GM12878 (cell line): ENCODE measurements around the gene ABCC9. TPM values are rescaled to one million over a fixed set of nuclear protein-coding genes. Genes with fewer than 3 reads are reported as not detected.

Source experiments
- ATAC-seq: fragments of 200-7000 bp; cut with Tn5 transposase; 3 replicates; pipeline ENCODE4 v1.9.1; 2020; ENCODE audit warnings: mild to moderate bottlenecking, moderate library complexity
- BruUV-seq: library from RNA; stranded (reverse); fragments of 400-500 nt; replicated peaks from 2 replicates; lab custom pipeline; 2021; lab: Mats Ljungman, UMichigan
- CTCF ChIA-PET: fragments of 300-600 bp; sonication (Branson Sonifier 250); formaldehyde crosslinking; extraction: SDS; loops from one replicate; lab custom pipeline; 2021; ENCODE audit warnings: inconsistent platforms; lab: Yijun Ruan, JAX
- POLR2A ChIA-PET: fragments of 350-600 bp; formaldehyde crosslinking; extraction: SDS; loops from one replicate; lab custom pipeline; 2021; ENCODE audit warnings: inconsistent platforms; lab: Charles Lee
- RAD21 ChIA-PET: fragments of 300-600 bp; sonication (Branson Sonifier 250); formaldehyde crosslinking; loops from one replicate; lab custom pipeline; 2023; ENCODE audit warnings: antibody characterized with exemption; ENCODE audit not compliant: unreplicated experiment; lab: Charles Lee
- SMC1A ChIA-PET: fragments of 300-600 bp; sonication (Branson Sonifier 250); formaldehyde crosslinking; loops from one replicate; lab custom pipeline; 2023; ENCODE audit not compliant: unreplicated experiment, uncharacterized antibody; lab: Charles Lee
- DNase-seq: peaks from one replicate; pipeline ENCODE4 v3.0.0-alpha.2; 2011; ENCODE audit warnings: low read depth, low spot score
- FAIRE-seq: peaks from 3 replicates; lab custom pipeline; 2011; peaks lifted over from hg19 to GRCh38; lab: Jason Lieb, UNC
- H2AFZ ChIP-seq: 2 replicates; pipeline ENCODE4 v1.6.0; 2011; ENCODE audit warnings: low read depth, low read length, control low read depth; ENCODE audit not compliant: control insufficient read depth
- H3K27ac ChIP-seq: 2 replicates; pipeline ENCODE4 v1.5.1; 2011; ENCODE audit warnings: control low read depth; ENCODE audit not compliant: control insufficient read depth, insufficient read depth
- H3K27me3 ChIP-seq, 2 experiments: replicated peaks in 1 of 2; 2 replicates each; pipeline versions ENCODE4 v1.6.0 to v1.6.1; 2011; ENCODE audit warnings: low read length in 1 of 2; ENCODE audit not compliant: control insufficient read depth in 2 of 2, insufficient read depth in 2 of 2
- H3K36me3 ChIP-seq, 2 experiments: 2 replicates each; pipeline ENCODE4 v1.5.1; 2011; ENCODE audit warnings: low read length in 1 of 2; ENCODE audit not compliant: control insufficient read depth in 2 of 2, insufficient read depth in 2 of 2
- H3K4me1 ChIP-seq: 2 replicates; pipeline ENCODE4 v1.6.1; 2011; ENCODE audit warnings: mild to moderate bottlenecking, low read length, moderate library complexity, mixed read lengths; ENCODE audit not compliant: control insufficient read depth, insufficient read depth
- H3K4me2 ChIP-seq: 2 replicates; pipeline ENCODE4 v1.6.0; 2011; ENCODE audit warnings: control low read depth; ENCODE audit not compliant: control insufficient read depth, insufficient read depth
- H3K4me3 ChIP-seq: fragments of 200-600 bp; sonication (generic); 2 replicates; pipeline ENCODE4 v1.5.1; 2016
- H3K79me2 ChIP-seq: 2 replicates; pipeline ENCODE4 v1.6.0; 2011; ENCODE audit warnings: low read length; ENCODE audit not compliant: control insufficient read depth, insufficient read depth
- H3K9ac ChIP-seq: 2 replicates; pipeline ENCODE4 v1.8.0; 2011; ENCODE audit warnings: low read length, control low read depth, mixed read lengths; ENCODE audit not compliant: control insufficient read depth, insufficient read depth
- H3K9me3 ChIP-seq: replicated peaks from 3 replicates; pipeline ENCODE4 v1.5.1; 2011; ENCODE audit warnings: mild to moderate bottlenecking, low read length; ENCODE audit not compliant: control insufficient read depth, insufficient read depth
- H4K20me1 ChIP-seq: 2 replicates; pipeline ENCODE4 v1.6.0; 2011; ENCODE audit not compliant: control insufficient read depth, insufficient read depth
- CEBPZ ChIP-seq: fragments of 150-350 bp; IDR thresholded peaks from 2 replicates; pipeline ENCODE4 v1.6.1; 2016; ENCODE audit warnings: low read depth, low read length
- SUZ12 ChIP-seq: fragments of 200-600 bp; sonication (generic); IDR thresholded peaks from one replicate; pipeline ENCODE4 v1.6.1; 2018; ENCODE audit warnings: antibody characterized with exemption, mild to moderate bottlenecking; ENCODE audit not compliant: unreplicated experiment
- WGBS: methylation state at CpG from one replicate; pipeline ENCODE4 v1.1.6; 2016; ENCODE audit warnings: low lambda C conversion rate; ENCODE audit not compliant: insufficient replicate concordance, insufficient coverage; ENCODE audit errors: missing lambda C conversion rate; 5-methylcytosine and 5-hydroxymethylcytosine counted together
- in situ Hi-C: fragments of 300-500 bp; cut with MboI; formaldehyde crosslinking; loops from 9 replicates; pipeline ENCODE4 v1.14.3; 2018; ENCODE audit warnings: mixed read lengths
- intact Hi-C: fragments of 100-400 bp; cut with micrococcal nuclease; formaldehyde crosslinking; loops from one replicate; pipeline ENCODE4 v1.14.2; 2022; ENCODE audit not compliant: unreplicated experiment
- polyA plus RNA-seq, 11 experiments: library from polyadenylated mRNA; depleted of rRNA in 4 of 11; unstranded in 6 of 11; stranded (reverse) in 5 of 11; fragments of >200 nt; fragmentation: Nextera tagmentation in 4 of 11; fragmentation: Illumina TruSeq in 1 of 11; extraction: Ambion mirVana in 4 of 11; extraction: Trizol in 1 of 11; gene quantifications; 1 replicate in 1 of 11; 2 replicates in 10 of 11; pipeline versions ENCODE4 v1.2.1 to v1.2.3, GENCODE V29; 2011 to 2016; ENCODE audit warnings: inconsistent platforms in 2 of 11, missing spikeins in 2 of 11, low read depth in 1 of 11
- total RNA-seq, 4 experiments: library from RNA; depleted of rRNA in 3 of 4; stranded (reverse); fragments of >200 nt in 3 of 4; fragmentation: Illumina TruSeq in 1 of 4; extraction: Trizol in 1 of 4; gene quantifications; 2 replicates each; pipeline versions ENCODE4 v1.2.1 to v1.2.3, GENCODE V29; 2013 to 2021

The ABCC9 gene
- total and polyA plus RNA-seq, 10 of the 15 experiments (the other 5 are each of a cell fraction or from before 2014, with no cell fraction given): under 0.01 to 0.10 (median 0.04) TPM; not detected in 2

- Histone ChIP-seq H3K4me2 (no peak within 1 kb of the TSS), H3K9me3 (no peaks in the 10 kb centered on the region), H3K4me3 (no peak within 1 kb of the TSS), H3K9ac (no peak within 1 kb of the TSS), H3K36me3 (no peaks in the 10 kb centered on the region), H4K20me1 (no peaks in the 10 kb centered on the region), H3K4me1 (no peaks in the 10 kb centered on the region), H3K27ac (no peak within 1 kb of the TSS), H3K27me3 (peaks cover 0 to 8% of the 10 kb centered on the region in 2 experiments; a peak in 1 of 4 replicates), H3K79me2 (no peaks in the 10 kb centered on the region), H2AFZ (no peak within 1 kb of the TSS)
- DNase-seq: no peak
- 4% methylated on average over 34 of the region's 49 CpGs for WGBS
- ChIA-PET POLR2A (no interaction called here), SMC1A (no interaction called here), RAD21 (interaction anchor here (0.6 to 0.7 kb wide), 2 partner anchors 19 to 528 kb away, joined by 4 read pairs; no protein-coding TSS in a partner anchor), CTCF (no interaction called here)
- intact Hi-C loops (no loop called here), in situ Hi-C loops (no loop called here)
- BruUV-seq: no TSS peak
- FAIRE-seq: no peak
- ATAC-seq: no peak
- TF ChIP-seq CEBPZ (no peak), SUZ12 (peak; percentile 43)
These were observed 166.7 kb downstream of the ABCC9 start, which contains the start of gene KCNJ8 for GRCh38 chr12:21774358-21775132. TSS of gene KCNJ8 (minus strand) at chr12:21774706. CDS start at chr12:21773616, 1,090 bp downstream.
